SJSA1 (cell line): ENCODE results near the gene TPI1. TPM values are rescaled to one million over a fixed set of nuclear protein-coding genes. Genes with fewer than 3 reads are reported as not detected.
A peak's percentile ranks its signal among the peaks of the same experiment; 100 is the strongest.
"Not testable (repeated sequence)": the region's sequence is repeated elsewhere in the genome, so short reads cannot be mapped to it uniquely, and the experiment has no call there.

Experiments
- DNase-seq, 2 experiments: peaks; one replicate each; pipeline ENCODE4 v3.0.0-alpha.2; 2015 to 2020; ENCODE audit warnings: low spot score in 2 of 2, low read depth in 1 of 2
- H3K27ac ChIP-seq: fragments of 250-450 bp; sonication (Bioruptor Pico); 2 replicates; pipeline ENCODE4 v1.5.1; 2020; ENCODE audit warnings: mild to moderate bottlenecking, moderate library complexity
- H3K27me3 ChIP-seq: fragments of 250-450 bp; sonication (Bioruptor Pico); replicated peaks from 2 replicates; pipeline ENCODE4 v1.5.1; 2020; ENCODE audit warnings: mild to moderate bottlenecking, moderate library complexity
- H3K36me3 ChIP-seq: fragments of 250-450 bp; sonication (Bioruptor Pico); 2 replicates; pipeline ENCODE4 v1.5.1; 2020; ENCODE audit warnings: mild to moderate bottlenecking
- H3K4me1 ChIP-seq: fragments of 250-450 bp; sonication (Bioruptor Pico); replicated peaks from 2 replicates; pipeline ENCODE4 v1.6.1; 2021; ENCODE audit warnings: mild to moderate bottlenecking
- H3K4me3 ChIP-seq: fragments of 250-450 bp; sonication (Bioruptor Pico); 2 replicates; pipeline ENCODE4 v1.5.1; 2020; ENCODE audit warnings: mild to moderate bottlenecking
- H3K9me3 ChIP-seq: fragments of 250-450 bp; sonication (Bioruptor Pico); replicated peaks from 2 replicates; pipeline ENCODE4 v1.5.1; 2020; ENCODE audit warnings: mild to moderate bottlenecking
- total RNA-seq: library from RNA; depleted of rRNA; stranded (reverse); fragments of >200 nt; shearing (Covaris generic); gene quantifications from 2 replicates; pipeline ENCODE4 v1.2.3, GENCODE V29; 2014

Gene TPI1
- total RNA-seq, 1 experiment from 2014 or later = 1,911 TPM

DNA sequence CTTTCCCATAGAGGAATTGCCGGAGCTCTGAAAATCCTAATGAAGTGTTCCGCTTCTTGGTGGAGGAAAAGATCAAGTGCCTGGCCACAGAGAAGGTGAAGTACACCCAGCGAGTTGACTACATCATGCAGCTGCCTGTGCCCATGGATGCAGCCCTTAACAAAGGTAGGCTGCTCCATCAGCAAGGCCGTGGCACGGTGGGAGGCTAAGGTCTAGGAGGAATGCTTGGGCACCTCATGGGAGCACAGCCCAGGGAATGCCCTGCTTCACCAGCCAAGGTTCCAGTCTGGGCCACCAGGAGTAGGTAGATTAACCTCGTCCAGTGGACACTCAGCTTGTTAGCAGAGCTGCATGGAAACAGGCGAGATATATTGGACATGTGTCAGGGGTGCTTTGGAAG, 6.4 kb upstream of the TPI1 start:
- H3K27ac ChIP-seq = no peak overlapping the region

DNA sequence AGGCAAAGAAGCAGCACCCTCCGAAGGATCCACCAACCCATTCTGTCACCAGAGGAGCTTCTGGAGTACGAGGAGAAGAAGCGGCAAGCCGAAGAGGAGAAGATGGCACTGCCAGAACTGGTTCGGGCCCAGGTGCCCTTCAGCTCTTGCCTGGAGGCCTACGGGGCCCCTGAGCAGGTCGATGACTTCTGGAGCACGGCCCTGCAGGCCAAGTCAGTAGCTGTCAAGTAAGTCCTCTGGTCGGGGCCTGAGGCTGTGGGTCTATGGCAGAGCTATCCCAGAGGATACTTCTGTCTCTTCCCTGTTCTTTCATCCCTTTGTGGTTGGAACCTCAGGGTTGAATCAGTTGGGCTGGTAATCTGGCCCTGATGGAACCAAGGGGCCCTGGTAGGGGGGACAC, 5.9 kb upstream of the TPI1 start:
- H3K4me1 ChIP-seq = no peaks in the 10 kb centered on the region
- no peak for DNase-seq
- H3K27me3 ChIP-seq = no peaks in the 10 kb centered on the region
- H3K9me3 ChIP-seq = no peaks in the 10 kb centered on the region
- H3K27ac ChIP-seq = no peak overlapping the region
- H3K36me3 ChIP-seq = peaks cover 100% of the 10 kb centered on the region
- H3K4me3 ChIP-seq = no peak overlapping the region

More for the DNA sequence above, 6.4 kb upstream of the TPI1 start:
- no peak overlapping the region for H3K4me3 ChIP-seq
- no peak for DNase-seq
- no peaks in the 10 kb centered on the region for H3K4me1 ChIP-seq
- no peaks in the 10 kb centered on the region for H3K9me3 ChIP-seq
- no peaks in the 10 kb centered on the region for H3K27me3 ChIP-seq
- H3K36me3 ChIP-seq = peaks cover 100% of the 10 kb centered on the region

DNA sequence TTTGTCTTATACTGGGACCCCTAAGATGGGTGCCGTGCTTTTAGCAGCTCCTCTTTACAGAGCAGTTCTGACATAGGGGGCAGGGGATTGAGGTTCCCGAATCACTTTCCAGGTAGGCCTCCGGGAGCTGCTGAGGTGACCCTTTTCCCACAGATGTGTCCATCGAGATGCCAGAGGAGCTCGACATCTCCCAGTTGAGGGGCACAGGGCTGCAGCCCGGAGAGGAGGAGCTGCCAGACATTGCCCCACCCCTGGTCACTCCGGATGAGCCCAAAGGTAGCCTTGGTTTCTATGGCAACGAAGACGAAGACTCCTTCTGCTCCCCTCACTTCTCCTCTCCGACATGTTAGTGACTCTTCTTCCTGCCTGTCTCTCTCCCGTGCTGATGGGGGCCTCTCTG, 4.3 kb upstream of the TPI1 start:
- H3K27ac ChIP-seq = no peak overlapping the region
- no peaks in the 10 kb centered on the region for H3K9me3 ChIP-seq
- peaks cover 6% of the 10 kb centered on the region for H3K4me1 ChIP-seq
- H3K4me3 ChIP-seq = no peak overlapping the region
- no peak for DNase-seq
- no peaks in the 10 kb centered on the region for H3K27me3 ChIP-seq
- H3K36me3 ChIP-seq = peaks cover 97% of the 10 kb centered on the region

DNA sequence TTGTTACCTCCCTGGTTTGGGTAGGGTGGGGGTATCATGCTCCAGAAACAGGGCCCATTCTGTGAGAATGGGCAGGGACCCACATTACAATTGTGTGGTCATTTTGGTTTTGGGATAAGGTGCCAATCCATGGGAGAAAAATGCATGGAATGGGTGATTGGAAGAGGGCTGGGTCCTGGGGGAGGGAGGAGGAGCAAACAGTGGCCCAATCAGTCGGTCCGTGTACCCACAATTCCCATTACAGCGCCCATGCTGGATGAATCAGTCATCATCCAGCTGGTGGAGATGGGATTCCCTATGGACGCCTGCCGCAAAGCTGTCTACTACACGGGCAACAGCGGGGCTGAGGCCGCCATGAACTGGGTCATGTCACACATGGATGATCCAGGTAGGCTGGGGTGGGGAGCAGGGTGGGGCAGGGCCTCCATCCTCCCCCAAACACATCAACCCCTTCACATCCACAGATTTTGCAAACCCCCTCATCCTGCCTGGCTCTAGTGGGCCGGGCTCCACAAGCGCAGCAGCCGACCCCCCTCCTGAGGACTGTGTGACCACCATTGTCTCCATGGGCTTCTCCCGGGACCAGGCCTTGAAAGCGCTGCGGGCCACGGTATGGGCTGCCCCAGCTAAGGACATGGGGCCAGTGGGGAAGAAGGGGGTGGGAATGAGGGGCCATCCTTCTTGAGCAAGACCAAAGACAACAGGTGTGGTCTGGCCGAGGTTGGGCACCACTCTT, 3.6 kb upstream of the TPI1 start:
- Histone ChIP-seq H3K9me3 (no peaks in the 10 kb centered on the region), H3K27me3 (no peaks in the 10 kb centered on the region), H3K27ac (no peak overlapping the region), H3K36me3 (peaks cover 97% of the 10 kb centered on the region), H3K4me3 (no peak overlapping the region), H3K4me1 (peaks cover 11% of the 10 kb centered on the region)
- DNase-seq = no peak

DNA sequence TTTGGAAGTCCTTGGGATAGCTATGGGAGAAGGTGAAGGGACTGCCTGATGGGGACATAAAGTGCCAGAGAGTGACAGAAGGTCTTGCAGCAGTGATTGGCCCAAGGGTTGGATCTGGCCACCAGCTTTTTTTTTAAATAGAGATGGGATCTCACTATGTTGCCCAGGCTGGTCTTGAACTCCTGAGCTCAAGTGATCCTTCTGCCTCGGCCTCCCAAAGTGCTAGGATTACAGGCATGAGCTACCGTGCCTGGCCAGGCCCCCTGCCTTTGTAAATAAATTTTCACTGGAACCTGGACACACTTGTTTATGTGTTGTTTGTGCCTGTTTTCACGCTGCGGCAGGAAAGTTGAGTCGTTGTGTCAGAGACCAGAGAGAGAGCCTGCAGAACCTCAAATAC, 2.0 kb upstream of the TPI1 start:
- not testable (repeated sequence) for H3K9me3 ChIP-seq, DNase-seq, H3K27me3 ChIP-seq, H3K4me3 ChIP-seq, H3K27ac ChIP-seq
- Histone ChIP-seq H3K36me3 (peaks cover 97% of the 10 kb centered on the region), H3K4me1 (peaks cover 25% of the 10 kb centered on the region)

DNA sequence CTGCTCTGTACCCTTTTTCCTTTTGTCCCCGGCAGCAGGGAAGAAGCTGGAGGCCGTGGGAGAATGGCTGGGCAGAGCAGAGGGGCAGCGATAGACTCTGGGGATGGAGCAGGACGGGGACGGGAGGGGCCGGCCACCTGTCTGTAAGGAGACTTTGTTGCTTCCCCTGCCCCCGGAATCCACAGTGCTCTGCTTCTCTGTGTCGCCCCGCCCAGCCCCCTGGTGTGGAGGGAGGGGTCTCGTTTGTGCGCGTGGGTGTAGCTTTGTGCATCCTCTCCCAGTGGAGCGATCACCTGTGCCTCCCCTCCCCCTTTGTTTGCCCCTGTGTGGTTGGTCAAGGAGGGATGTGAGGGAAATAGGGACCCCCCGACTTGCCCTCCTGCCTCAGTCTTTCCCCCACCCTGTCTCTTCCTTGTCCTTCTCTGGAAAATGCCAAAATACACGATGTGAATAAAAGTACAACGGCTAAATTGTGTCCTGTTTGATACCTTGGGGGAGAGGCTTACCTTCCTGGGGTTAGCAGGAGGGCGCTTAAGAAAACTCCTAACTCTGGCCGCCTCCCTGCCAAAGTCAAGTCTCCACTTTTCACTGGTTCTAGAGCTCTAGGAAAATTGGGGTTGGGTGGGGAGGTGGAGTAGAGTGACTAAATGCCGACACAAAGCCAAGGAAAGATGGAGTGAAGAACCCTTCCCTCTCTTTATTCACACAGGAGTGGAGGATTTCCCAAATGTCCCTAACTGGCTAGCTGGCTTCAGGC, 990 bp upstream of the TPI1 start:
- Histone ChIP-seq H3K27ac (peak overlapping the region; percentile 37; the same call in 1 of the 2 replicates), H3K4me3 (no peak overlapping the region; the same call in 1 of the 2 replicates), H3K27me3 (no peaks in the 10 kb centered on the region), H3K36me3 (peaks cover 97% of the 10 kb centered on the region), H3K9me3 (no peaks in the 10 kb centered on the region), H3K4me1 (peaks cover 26% of the 10 kb centered on the region)
- no peak for DNase-seq

DNA sequence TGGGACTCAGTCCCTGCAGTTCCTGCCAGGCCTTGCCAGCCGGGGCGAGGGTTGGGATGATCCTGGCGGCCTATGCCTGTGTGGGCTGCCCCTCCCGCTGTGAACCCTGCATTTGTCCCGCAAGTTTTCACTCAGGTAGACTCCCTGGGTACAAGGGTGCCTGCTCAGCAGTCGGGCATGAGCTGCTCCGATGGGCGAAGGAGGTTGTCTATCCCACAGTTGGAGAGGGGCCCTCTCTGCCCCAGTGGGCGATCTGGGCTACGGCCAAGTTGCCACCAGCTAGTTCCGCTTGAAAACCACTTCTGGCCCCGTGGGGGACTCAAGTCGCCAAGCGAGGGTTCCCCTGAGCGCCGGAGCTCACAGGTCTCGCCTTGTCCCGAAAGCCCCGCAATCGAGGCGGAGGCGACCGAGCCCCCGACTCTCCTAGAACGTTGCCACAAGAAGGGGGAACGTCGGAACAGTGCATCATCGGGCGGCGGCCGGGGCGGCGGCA, 365 bp upstream of the TPI1 start:
- peak in 1 of 2 experiments; percentile 60 for DNase-seq
- Histone ChIP-seq H3K4me1 (peaks cover 32% of the 10 kb centered on the region), H3K27me3 (no peaks in the 10 kb centered on the region), H3K9me3 (no peaks in the 10 kb centered on the region), H3K4me3 (peak overlapping the region; percentile 95), H3K27ac (peak overlapping the region; percentile 37; the same call in 1 of the 2 replicates), H3K36me3 (peaks cover 97% of the 10 kb centered on the region)

DNA sequence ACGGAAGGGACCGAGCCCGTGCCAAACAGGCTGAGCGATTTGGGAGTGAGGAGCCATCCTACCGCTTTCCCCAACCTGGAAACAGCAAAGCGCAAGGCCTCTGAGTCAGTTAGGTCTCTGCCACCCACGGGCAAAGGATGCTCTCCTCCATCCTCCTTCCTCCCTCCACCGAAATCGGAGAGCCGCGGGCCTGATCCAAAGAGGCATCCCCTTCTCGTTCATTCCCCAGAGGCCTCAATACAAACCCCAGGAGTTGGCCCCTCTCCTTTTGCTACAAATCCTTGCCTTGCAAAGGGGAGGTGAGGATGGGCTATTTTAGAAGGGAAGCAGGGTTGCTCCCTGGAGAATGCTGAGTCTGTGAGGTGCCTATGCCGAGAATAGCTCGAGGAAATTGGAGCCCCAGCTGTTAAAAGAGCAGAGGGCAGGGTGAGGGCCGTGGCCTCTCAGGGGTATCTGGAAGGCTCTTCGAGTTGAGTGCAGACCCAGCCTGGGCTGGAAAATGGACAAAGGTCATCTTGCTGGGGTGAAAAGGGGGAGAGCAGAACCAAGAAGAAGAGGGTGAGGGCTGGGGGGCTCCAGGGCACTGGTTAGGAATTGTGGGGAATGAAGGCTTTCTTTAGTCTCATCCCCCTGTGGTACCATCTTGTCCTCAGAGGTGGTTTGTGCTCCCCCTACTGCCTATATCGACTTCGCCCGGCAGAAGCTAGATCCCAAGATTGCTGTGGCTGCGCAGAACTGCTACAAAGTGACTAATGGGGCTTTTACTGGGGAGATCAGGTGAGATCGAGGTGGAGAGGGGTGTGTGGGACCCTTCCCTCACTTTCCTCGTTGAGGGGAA, 1.1 kb downstream of the TPI1 start:
- peak in 1 of 2 experiments; percentile 75 for DNase-seq
- peaks cover 41% of the 10 kb centered on the region for H3K4me1 ChIP-seq
- H3K36me3 ChIP-seq = peaks cover 94% of the 10 kb centered on the region
- peak overlapping the region; percentile 95 for H3K4me3 ChIP-seq
- peak overlapping the region; percentile 70; the same call in 1 of the 2 replicates for H3K27ac ChIP-seq
- no peaks in the 10 kb centered on the region for H3K9me3 ChIP-seq
- H3K27me3 ChIP-seq = no peaks in the 10 kb centered on the region

DNA sequence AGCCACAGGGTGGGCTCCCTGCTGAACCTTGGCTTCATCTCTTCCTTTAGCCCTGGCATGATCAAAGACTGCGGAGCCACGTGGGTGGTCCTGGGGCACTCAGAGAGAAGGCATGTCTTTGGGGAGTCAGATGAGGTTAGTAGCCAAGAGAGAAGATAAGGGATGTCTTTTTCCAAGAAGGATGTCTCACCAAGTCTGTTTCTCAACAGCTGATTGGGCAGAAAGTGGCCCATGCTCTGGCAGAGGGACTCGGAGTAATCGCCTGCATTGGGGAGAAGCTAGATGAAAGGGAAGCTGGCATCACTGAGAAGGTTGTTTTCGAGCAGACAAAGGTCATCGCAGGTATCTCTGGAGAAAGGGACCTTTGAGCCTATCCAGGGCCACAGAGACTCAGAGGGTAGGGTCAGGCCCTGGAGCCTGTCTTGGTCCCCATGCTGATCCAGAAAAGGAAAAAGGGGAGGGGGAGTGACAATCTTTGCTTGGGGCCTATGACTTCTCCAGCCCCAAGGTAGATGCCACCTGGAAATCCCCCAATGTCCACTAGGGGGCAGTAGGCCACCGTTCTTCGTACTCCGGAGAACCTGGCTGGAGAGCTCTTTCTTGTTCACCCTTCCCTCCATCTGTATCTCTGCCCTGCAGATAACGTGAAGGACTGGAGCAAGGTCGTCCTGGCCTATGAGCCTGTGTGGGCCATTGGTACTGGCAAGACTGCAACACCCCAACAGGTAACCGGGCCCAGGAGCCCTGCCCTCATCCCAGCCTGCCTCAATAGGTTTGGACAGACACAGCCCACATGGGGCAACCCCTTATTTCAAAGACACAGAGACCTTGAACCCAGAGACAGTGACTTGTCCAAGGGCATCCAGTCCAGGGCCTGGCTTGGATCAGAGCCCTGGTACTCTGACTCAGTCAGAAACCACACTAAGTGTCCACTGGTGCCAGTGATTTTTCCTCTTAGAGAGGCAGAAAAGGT, 2.0 kb downstream of the TPI1 start:
- Histone ChIP-seq H3K4me1 (peaks cover 47% of the 10 kb centered on the region), H3K4me3 (peak overlapping the region; percentile 95), H3K36me3 (peaks cover 86% of the 10 kb centered on the region), H3K27ac (no peak overlapping the region), H3K27me3 (no peaks in the 10 kb centered on the region), H3K9me3 (no peaks in the 10 kb centered on the region)
- peak; percentile 82 to 86 for DNase-seq

DNA sequence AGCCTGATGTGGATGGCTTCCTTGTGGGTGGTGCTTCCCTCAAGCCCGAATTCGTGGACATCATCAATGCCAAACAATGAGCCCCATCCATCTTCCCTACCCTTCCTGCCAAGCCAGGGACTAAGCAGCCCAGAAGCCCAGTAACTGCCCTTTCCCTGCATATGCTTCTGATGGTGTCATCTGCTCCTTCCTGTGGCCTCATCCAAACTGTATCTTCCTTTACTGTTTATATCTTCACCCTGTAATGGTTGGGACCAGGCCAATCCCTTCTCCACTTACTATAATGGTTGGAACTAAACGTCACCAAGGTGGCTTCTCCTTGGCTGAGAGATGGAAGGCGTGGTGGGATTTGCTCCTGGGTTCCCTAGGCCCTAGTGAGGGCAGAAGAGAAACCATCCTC, 3.0 kb downstream of the TPI1 start:
- Histone ChIP-seq H3K4me1 (peaks cover 47% of the 10 kb centered on the region), H3K36me3 (peaks cover 84% of the 10 kb centered on the region)
- H3K4me3 ChIP-seq, H3K27ac ChIP-seq, H3K27me3 ChIP-seq, H3K9me3 ChIP-seq, DNase-seq: not testable (repeated sequence)

DNA sequence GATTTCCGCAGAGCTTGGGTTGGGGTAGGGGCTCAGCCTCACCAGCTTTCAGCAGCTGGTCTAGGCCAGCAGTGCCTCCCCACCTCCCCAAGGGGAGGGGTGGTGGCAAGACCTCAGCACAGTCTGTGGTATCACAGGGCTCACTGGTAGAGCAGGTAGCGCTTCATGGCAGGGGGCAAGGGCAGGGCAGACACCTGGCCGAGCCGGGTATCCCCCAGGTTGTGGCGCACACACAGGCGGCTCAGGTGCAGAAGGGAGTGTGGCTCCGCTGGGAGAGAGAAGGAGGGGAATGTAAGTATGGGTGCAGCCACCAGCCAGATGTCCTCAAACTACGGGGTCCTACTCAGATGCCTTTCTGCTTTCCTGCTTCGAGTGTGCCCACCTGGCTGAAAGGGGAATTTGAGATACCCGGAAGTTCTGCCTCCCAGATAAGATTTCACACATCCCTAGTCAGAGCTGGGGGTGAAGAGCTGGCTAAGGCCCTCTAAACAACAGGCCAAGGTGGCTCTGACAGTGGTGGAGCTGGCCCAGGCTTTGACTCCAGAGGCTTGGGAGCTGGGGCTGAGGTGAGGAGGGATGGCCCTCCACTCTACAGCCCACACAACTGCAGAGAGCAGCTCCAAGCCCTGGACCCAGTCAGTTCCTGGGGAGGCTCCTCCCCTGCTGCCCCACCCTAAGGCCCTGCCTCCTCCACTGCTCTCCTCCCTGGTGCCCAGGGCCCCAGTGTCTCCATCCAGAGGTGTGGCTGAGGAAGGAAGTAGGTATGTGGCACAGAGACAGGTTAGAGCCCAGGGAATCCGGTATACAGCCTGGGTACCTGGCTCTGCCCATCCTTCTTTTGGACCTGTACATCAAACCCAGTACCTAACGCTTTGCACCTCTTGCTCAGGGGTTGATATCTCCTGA, 4.0 kb downstream of the TPI1 start:
- Histone ChIP-seq H3K9me3 (no peaks in the 10 kb centered on the region), H3K4me1 (peaks cover 47% of the 10 kb centered on the region), H3K4me3 (no peak overlapping the region), H3K27me3 (no peaks in the 10 kb centered on the region), H3K27ac (no peak overlapping the region), H3K36me3 (peaks cover 82% of the 10 kb centered on the region)
- peak in 1 of 2 experiments; percentile 25 for DNase-seq
